NB4 (cell line): ENCODE measurements around the gene ZNF469.
"Not testable (repeated sequence)": the region's sequence is repeated elsewhere in the genome, so short reads cannot be mapped to it uniquely, and the experiment has no call there.

Source experiments
- DNase-seq: peaks from one replicate; pipeline ENCODE4 v3.0.0; 2010; ENCODE audit warnings: low read depth
- H3K4me3 ChIP-seq: one replicate; pipeline ENCODE4 v1.5.1; 2011; ENCODE audit warnings: mild to moderate bottlenecking, low read depth, low read length, moderate library complexity
- CTCF ChIP-seq: IDR thresholded peaks from one replicate; pipeline ENCODE4 v1.5.1; 2012; ENCODE audit warnings: low read depth, low read length
- MYC ChIP-seq: IDR thresholded peaks from 2 replicates; pipeline ENCODE4 v1.6.1; 2011; ENCODE audit warnings: low read depth, low read length
- POLR2A ChIP-seq: IDR thresholded peaks from 2 replicates; pipeline ENCODE4 v1.6.1; 2011; ENCODE audit warnings: mild to moderate bottlenecking; ENCODE audit not compliant: insufficient read length; ENCODE audit errors: extremely low read depth
- TF ChIP-seq, protein P1 (sequence below): IDR thresholded peaks from 2 replicates; pipeline ENCODE4 v1.6.1; 2011; ENCODE audit warnings: low read depth, low read length

ZNF469 gene

DNA sequence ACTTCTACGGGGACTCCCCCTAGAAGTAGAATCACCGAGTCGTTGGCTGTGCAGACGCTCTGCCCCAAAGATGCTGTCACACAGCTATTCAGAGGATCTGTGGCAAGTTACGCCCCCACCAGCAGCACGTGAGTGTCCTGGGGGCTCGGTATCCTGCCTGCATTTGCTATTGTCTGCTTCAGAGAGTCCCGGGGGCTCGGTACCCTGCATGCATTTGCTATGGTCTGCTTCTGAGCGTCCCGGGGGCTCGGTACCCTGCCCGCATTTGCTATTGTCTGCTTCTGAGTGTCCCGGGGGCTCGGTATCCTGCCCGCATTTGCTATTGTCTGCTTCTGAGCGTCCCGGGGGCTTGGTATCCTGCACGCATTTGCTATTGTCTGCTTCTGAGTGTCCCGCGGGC is 23.8 kb upstream of the ZNF469 start:
- no peak for TF ChIP-seq CTCF
- TF ChIP-seq MYC: no peak
- TF ChIP-seq, protein P1, sequence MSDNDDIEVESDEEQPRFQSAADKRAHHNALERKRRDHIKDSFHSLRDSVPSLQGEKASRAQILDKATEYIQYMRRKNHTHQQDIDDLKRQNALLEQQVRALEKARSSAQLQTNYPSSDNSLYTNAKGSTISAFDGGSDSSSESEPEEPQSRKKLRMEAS: no peak
- no peak for TF ChIP-seq POLR2A

DNA sequence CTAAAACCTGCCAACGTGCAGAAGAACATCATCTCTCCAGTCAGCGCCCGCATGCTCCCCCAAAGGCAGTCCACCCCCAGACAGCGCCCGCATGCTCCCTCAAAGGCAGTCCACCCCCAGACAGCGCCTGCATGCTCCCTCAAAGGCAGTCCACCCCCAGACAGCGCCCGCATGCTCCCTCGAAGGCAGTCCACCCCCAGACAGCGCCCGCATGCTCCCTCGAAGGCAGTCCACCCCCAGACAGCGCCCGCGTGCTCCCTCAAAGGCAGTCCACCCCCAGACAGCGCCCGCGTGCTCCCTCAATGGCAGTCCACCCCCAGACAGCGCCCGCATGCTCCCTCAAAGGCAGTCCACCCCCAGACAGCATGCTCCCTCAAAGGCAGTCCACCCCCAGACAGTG is 22.4 kb upstream of the ZNF469 start:
- not testable (repeated sequence) for DNase-seq, H3K4me3 ChIP-seq

More for the DNA sequence above, 23.8 kb upstream of the ZNF469 start:
- no peak overlapping the region for H3K4me3 ChIP-seq
- no peak for DNase-seq

GRCh38 chr16:88360999-88361398 is 21.8 kb upstream of the ZNF469 start:
- TF ChIP-seq, protein P1: no peak
- no peak for TF ChIP-seq CTCF
- TF ChIP-seq MYC: no peak
- no peak for TF ChIP-seq POLR2A
- DNase-seq: no peak
- no peak overlapping the region for H3K4me3 ChIP-seq

DNA sequence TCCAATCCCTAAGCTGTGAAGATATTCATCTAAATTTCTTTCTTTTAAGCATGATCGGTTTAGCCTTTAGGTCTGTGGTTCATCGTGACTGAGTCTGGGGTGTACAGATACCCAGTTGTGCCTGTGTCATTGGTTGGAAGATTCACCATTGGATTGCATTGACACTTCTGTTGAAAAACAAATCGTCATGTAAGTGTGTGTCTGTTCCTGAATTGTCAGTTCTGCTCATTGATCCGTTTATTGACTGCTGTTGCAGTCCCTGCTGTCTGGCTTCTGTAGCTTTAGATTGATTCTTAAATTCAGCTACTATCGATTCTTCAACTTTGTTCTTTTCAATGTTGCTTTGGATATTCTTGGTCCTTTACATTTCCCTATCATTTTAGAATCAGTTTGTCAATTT is 21.0 kb upstream of the ZNF469 start:
- no peak for DNase-seq
- no peak for TF ChIP-seq MYC
- TF ChIP-seq, protein P1: no peak
- no peak for TF ChIP-seq POLR2A
- TF ChIP-seq CTCF: no peak
- H3K4me3 ChIP-seq: no peak overlapping the region

GRCh38 chr16:88363239-88363891 is 19.4 kb upstream of the ZNF469 start:
- no peak for DNase-seq
- no peak overlapping the region for H3K4me3 ChIP-seq
- TF ChIP-seq CTCF (no peak), POLR2A (no peak), MYC (no peak)
- TF ChIP-seq, protein P1: no peak

DNA sequence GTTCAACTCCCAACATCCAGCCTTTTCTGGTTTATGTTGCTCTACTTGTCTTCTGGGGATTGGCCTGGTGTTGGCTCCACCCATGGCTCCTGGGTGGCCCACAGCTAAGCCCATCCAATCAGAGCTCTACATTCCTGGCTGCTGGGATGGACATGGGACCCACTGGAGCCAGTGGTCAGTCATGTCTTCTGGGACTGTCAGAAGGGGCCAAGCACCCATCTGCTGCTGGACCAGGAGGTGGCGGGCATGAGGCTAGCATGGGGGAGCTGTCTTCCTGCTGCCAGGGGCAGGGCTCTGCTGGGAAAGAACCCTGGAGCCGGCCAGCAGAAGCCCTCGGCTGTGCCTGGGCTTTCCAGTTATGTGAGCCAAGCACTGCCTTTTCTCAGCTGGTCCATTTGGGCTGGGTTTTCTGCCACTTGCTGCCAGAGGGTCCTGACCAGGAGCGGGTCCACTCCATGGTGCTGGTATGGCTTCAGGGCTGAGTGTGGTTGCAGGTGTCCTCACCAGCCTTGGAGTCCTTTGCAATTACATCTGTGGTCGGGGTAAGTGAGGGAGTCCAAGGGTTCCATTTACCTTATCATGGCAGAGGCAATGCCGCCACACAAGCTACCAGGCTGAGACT is 17.4 kb upstream of the ZNF469 start:
- no peak overlapping the region for H3K4me3 ChIP-seq
- no peak for DNase-seq
- TF ChIP-seq MYC: no peak
- TF ChIP-seq, protein P1: no peak
- TF ChIP-seq POLR2A: no peak
- TF ChIP-seq CTCF: no peak
